HEK293T (cell line): Measurements from ENCODE around the gene BTBD8.
"Not testable (repeated sequence)": the region's sequence is repeated elsewhere in the genome, so short reads cannot be mapped to it uniquely, and the experiment has no call there.

ENCODE experiments used
- CTCF ChIA-PET: fragments of 350-600 bp; formaldehyde crosslinking; extraction: SDS; loops from one replicate; lab custom pipeline; 2021; ENCODE audit warnings: antibody characterized with exemption, inconsistent platforms; lab: Yijun Ruan, JAX
- POLR2A ChIA-PET: fragments of 350-600 bp; formaldehyde crosslinking; extraction: SDS; loops from one replicate; lab custom pipeline; 2020; ENCODE audit warnings: antibody characterized with exemption, inconsistent platforms; lab: Yijun Ruan, JAX
- DNase-seq: peaks from one replicate; pipeline ENCODE4 v3.0.0; 2012; ENCODE audit warnings: mixed read lengths; ENCODE audit errors: extremely low spot score
- ARNT ChIP-seq: fragments of 450-650 bp; IDR thresholded peaks from 2 replicates; pipeline ENCODE4 v1.6.1; 2017; ENCODE audit warnings: mild to moderate bottlenecking
- BHLHE40 ChIP-seq: fragments of 450-650 bp; IDR thresholded peaks from 2 replicates; pipeline ENCODE4 v1.6.1; 2016; ENCODE audit warnings: mild to moderate bottlenecking, moderate library complexity, borderline replicate concordance
- CTBP1 ChIP-seq: fragments of 450-650 bp; IDR thresholded peaks from 2 replicates; pipeline ENCODE4 v1.6.1; 2016; ENCODE audit warnings: borderline replicate concordance
- ELF4 ChIP-seq: fragments of 450-650 bp; IDR thresholded peaks from 2 replicates; pipeline ENCODE4 v1.6.1; 2017; ENCODE audit warnings: antibody characterized with exemption
- FOXA1 ChIP-seq: fragments of 450-650 bp; IDR thresholded peaks from 2 replicates; pipeline ENCODE4 v1.6.1; 2016; ENCODE audit warnings: mild to moderate bottlenecking
- FOXK2 ChIP-seq: fragments of 450-650 bp; IDR thresholded peaks from 2 replicates; pipeline ENCODE4 v1.6.1; 2016; ENCODE audit warnings: mild to moderate bottlenecking
- FOXM1 ChIP-seq: fragments of 450-650 bp; IDR thresholded peaks from 2 replicates; pipeline ENCODE4 v1.6.1; 2017; ENCODE audit warnings: mild to moderate bottlenecking, borderline replicate concordance
- HDGF ChIP-seq: fragments of 450-650 bp; IDR thresholded peaks from 2 replicates; pipeline ENCODE4 v1.6.1; 2017; ENCODE audit warnings: antibody characterized with exemption, borderline replicate concordance
- L3MBTL2 ChIP-seq: fragments of 450-650 bp; conservative IDR thresholded peaks from 2 replicates; pipeline ENCODE4 v1.6.1; 2016; ENCODE audit warnings: mild to moderate bottlenecking
- LEF1 ChIP-seq: fragments of 450-650 bp; IDR thresholded peaks from 2 replicates; pipeline ENCODE4 v1.6.1; 2017; ENCODE audit warnings: mild to moderate bottlenecking, borderline replicate concordance
- NFRKB ChIP-seq: fragments of 450-650 bp; IDR thresholded peaks from 2 replicates; pipeline ENCODE4 v1.6.1; 2016; ENCODE audit warnings: mild to moderate bottlenecking, moderate library complexity
- SP1 ChIP-seq: fragments of 450-650 bp; IDR thresholded peaks from 2 replicates; pipeline ENCODE4 v1.6.1; 2017
- SUZ12 ChIP-seq: fragments of 450-650 bp; IDR thresholded peaks from 2 replicates; pipeline ENCODE4 v1.6.1; 2016; ENCODE audit warnings: mild to moderate bottlenecking
- TARDBP ChIP-seq: fragments of 450-650 bp; IDR thresholded peaks from 2 replicates; pipeline ENCODE4 v1.6.1; 2016
- ZNF384 ChIP-seq: fragments of 450-650 bp; IDR thresholded peaks from 2 replicates; pipeline ENCODE4 v1.6.1; 2016
- TF ChIP-seq, protein P1 (sequence below): fragments of 450-650 bp; IDR thresholded peaks from 2 replicates; pipeline ENCODE4 v1.6.1; 2016

The BTBD8 gene

DNA sequence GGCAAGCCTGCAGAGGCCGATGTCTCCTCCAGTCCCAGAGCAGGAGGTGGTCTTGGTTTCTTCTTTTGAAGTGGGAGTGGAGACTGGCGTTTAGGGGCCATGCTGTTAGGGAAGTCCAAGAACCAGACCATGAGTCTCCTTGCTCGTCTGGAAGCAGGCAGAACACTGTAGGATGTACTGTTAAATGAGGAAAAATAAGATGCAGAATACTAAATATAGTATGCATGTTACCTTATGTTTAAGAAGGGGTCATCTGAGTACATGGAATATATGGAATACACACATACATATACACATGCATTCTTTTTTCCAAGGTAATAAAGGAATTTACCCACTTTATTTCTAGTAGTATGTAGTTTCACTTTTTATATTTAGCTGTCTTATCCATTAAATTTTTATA is 4.8 kb upstream of the BTBD8 start, which contains the start of gene SETSIP:
TSS of gene SETSIP (minus strand) at position 101 of the 400 bp plus-strand sequence. CDS start at position 101, 0 bp downstream.
- POLR2A ChIA-PET = no interaction called here
- TF ChIP-seq HDGF (no peak), ARNT (no peak), FOXM1 (no peak), LEF1 (no peak), FOXK2 (no peak), ELF4 (no peak), NFRKB (no peak), CTBP1 (no peak), SP1 (no peak), L3MBTL2 (no peak), FOXA1 (no peak), ZNF384 (no peak), SUZ12 (no peak), BHLHE40 (no peak), TARDBP (no peak)
- TF ChIP-seq, protein P1, sequence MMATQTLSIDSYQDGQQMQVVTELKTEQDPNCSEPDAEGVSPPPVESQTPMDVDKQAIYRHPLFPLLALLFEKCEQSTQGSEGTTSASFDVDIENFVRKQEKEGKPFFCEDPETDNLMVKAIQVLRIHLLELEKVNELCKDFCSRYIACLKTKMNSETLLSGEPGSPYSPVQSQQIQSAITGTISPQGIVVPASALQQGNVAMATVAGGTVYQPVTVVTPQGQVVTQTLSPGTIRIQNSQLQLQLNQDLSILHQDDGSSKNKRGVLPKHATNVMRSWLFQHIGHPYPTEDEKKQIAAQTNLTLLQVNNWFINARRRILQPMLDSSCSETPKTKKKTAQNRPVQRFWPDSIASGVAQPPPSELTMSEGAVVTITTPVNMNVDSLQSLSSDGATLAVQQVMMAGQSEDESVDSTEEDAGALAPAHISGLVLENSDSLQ = no peak
- DNase-seq = no peak
- CTCF ChIA-PET = no interaction called here

DNA sequence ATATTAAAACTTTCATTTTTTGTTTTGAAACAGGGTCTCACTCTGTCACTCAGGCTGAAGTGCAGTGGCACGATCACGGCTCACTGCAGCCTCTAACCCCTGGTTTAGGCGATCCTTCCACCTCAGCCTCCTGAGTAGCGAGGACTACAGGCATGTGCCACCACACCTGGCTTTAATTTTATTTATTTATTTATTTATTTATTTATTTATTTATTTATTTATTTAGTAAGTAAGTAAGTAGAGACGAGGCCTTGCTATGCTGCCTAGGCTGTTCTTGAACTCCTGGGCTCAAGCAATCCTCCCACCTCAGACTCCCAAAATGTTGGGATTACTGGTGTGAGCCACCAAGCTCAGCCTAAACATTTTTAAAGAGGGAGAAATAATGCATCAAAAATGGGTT is 3.8 kb upstream of the BTBD8 start:
- TF ChIP-seq TARDBP = no peak
- TF ChIP-seq BHLHE40 = no peak
- no peak for TF ChIP-seq L3MBTL2
- no peak for TF ChIP-seq FOXA1
- no peak for TF ChIP-seq FOXK2
- TF ChIP-seq NFRKB = no peak
- no peak for TF ChIP-seq HDGF
- TF ChIP-seq ELF4 = no peak
- no peak for TF ChIP-seq SUZ12
- no peak for TF ChIP-seq LEF1
- TF ChIP-seq, protein P1 = no peak
- TF ChIP-seq ZNF384 = no peak
- no peak for TF ChIP-seq CTBP1
- TF ChIP-seq ARNT = no peak
- no peak for TF ChIP-seq SP1
- no peak for TF ChIP-seq FOXM1
- POLR2A ChIA-PET = no interaction called here
- no peak for DNase-seq
- CTCF ChIA-PET = no interaction called here

DNA sequence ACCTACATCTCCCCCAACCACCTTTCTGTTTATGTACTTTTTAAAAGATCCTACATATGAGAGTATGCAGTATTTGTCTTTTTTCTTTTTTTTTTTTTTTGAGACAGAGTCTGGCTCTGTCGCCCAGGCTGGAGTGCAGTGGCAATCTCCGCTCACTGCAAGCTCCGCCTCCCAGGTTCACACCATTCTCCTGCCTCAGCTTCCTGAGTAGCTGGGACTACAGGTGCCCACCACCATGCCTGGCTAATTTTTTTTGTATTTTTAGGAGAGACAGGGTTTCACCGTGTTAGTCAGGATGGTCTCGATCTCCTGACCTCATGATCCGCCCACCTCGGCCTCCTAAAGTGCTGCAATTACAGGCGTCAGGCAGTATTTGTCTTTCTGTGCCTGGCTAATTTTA is 2.1 kb upstream of the BTBD8 start:
- DNase-seq, POLR2A ChIA-PET, CTCF ChIA-PET: not testable (repeated sequence)

DNA sequence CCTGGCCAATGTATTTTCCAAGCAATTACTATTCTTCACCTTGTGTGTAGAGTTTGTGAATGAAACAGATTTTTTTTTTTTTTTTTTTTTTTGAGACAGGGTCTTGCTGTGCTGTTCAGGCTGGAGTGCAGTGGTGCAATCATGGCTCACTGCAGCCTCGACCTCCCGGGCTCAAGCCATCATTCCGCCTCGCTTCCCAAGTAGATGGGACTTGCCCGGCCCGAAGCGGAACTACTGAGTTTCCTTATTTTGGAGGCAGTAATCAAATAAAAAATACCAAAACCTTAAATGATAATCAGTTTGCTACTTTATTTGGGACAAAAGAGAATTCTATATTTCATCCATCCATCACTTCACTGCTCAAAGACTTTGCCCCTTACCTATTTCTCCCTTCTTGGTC is 704 bp upstream of the BTBD8 start:
- POLR2A ChIA-PET = no interaction called here
- TF ChIP-seq, protein P1 = no peak
- TF ChIP-seq CTBP1 (no peak), L3MBTL2 (no peak), TARDBP (no peak), ZNF384 (no peak), BHLHE40 (no peak), HDGF (no peak), ELF4 (no peak), FOXK2 (no peak), LEF1 (no peak), FOXM1 (no peak), SP1 (no peak), NFRKB (no peak), ARNT (no peak), FOXA1 (no peak), SUZ12 (no peak)
- DNase-seq = no peak
- CTCF ChIA-PET = interaction anchor here (0.5 kb wide), 1 partner anchor 11 kb away, joined by 3 read pairs; no protein-coding TSS in a partner anchor

DNA sequence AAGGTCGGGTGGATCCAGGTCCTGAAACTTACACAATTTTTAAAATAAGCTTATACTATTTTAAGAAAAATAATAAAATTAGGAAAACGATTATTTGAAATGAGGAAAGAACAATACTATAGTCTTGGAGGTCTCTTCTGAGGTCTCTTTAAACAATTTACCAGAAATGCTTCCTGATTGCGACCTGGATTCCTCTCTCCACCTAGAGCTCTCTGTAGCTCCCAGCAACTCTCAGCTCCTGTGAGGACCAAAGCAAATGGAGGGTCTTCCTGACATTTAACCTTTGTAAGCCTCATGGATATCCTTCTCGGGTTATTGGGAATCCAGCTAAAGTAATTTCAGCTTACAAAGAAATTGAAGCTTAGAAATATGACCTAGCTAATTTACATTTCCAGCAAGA is 886 bp downstream of the BTBD8 start:
- ChIA-PET POLR2A (interaction anchor here (1.0 to 1.5 kb wide), 4 partner anchors 8 to 64 kb away, joined by 3 to 6 read pairs (median 4); no protein-coding TSS in a partner anchor), CTCF (interaction anchor here (1.1 kb wide), 1 partner anchor 84 kb away, joined by 11 read pairs; no protein-coding TSS in a partner anchor)
- TF ChIP-seq HDGF = no peak
- TF ChIP-seq SUZ12 = no peak
- TF ChIP-seq, protein P1 = no peak
- TF ChIP-seq FOXM1 = no peak
- TF ChIP-seq ELF4 = no peak
- no peak for TF ChIP-seq FOXK2
- no peak for TF ChIP-seq TARDBP
- no peak for TF ChIP-seq CTBP1
- TF ChIP-seq SP1 = no peak
- DNase-seq = no peak

DNA sequence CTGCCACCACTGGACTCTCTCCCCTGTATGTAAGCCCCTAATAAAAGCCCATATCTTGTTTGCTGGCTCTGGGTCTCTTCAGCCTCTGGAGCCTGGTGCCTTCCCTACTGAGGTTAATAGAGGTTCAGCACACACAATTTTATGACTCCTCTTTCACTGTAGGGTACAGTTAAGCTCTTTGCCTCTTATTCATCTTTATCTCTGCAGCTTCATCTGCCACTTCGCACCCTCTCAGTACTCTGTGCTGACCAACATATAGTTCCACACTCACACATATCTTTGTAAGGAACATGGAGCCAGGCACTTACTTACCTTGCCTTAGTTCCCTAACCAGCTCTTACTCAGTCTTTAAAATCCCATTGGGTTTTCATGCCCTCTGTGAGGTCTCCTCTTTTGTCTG is 4.5 kb downstream of the BTBD8 start:
- TF ChIP-seq SP1 (no peak), TARDBP (no peak), ELF4 (no peak), NFRKB (no peak)
- TF ChIP-seq, protein P1 = no peak
- CTCF ChIA-PET = no interaction called here
- no peak for DNase-seq

More for the DNA sequence above, 4.5 kb downstream of the BTBD8 start:
- POLR2A ChIA-PET = no interaction called here
